ENCODE measurements around the gene CRACDL.

The CRACDL gene

DNA sequence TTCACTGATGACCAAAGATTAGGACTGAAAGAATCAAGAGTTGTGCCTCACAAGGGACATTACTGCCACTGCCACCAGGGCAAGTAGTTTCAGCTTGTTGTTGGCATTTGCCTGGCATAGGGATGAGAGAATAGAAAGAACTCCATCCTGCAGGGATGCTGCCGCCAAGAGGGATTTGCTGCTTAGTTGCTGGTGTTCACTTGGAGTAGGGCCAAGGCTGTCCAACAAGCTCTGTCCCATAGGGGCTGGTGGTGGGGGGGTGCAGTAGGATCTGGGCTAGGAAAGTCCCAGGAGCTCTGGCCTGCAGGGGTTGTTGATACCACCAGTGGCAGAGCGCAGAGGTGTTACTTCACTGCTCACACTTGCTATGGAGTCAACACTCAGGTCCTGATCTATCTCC, 120.2 kb downstream of the CRACDL start:
- no peak overlapping the region for H3K27ac ChIP-seq
- TF ChIP-seq, protein P1, sequence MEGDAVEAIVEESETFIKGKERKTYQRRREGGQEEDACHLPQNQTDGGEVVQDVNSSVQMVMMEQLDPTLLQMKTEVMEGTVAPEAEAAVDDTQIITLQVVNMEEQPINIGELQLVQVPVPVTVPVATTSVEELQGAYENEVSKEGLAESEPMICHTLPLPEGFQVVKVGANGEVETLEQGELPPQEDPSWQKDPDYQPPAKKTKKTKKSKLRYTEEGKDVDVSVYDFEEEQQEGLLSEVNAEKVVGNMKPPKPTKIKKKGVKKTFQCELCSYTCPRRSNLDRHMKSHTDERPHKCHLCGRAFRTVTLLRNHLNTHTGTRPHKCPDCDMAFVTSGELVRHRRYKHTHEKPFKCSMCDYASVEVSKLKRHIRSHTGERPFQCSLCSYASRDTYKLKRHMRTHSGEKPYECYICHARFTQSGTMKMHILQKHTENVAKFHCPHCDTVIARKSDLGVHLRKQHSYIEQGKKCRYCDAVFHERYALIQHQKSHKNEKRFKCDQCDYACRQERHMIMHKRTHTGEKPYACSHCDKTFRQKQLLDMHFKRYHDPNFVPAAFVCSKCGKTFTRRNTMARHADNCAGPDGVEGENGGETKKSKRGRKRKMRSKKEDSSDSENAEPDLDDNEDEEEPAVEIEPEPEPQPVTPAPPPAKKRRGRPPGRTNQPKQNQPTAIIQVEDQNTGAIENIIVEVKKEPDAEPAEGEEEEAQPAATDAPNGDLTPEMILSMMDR (IDR thresholded peaks at IDR 0.05), result no peak

DNA sequence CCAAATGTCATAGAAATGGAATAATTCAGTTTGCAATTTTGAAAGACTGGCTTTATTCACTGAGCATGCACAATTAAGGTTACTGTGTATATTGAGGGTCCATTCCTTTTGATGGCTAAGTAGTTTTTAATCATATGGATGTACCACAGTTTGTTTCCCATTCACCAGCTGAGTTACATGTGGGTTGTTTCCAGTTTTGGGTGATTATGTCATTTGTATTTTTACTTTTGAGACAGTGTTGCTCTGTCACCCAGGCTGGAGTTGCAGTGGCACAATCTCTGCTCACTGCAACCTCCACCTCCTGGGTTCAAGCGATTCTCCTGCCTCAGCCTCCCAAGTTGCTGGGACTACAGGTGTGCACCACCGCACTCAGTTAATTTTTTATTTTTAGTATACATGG, 124.3 kb downstream of the CRACDL start:
- DNase-seq (ENCODE audit: low spot score), result no peak
- Histone ChIP-seq H3K4me3 (no peak overlapping the region), H3K27ac (no peak overlapping the region)
- TF ChIP-seq, protein P1 (IDR thresholded peaks at IDR 0.05), result no peak

More for the DNA sequence above, 120.2 kb downstream of the CRACDL start:
- no peak overlapping the region for H3K4me3 ChIP-seq
- DNase-seq (ENCODE audit: low spot score), result peak; percentile 40

DNA sequence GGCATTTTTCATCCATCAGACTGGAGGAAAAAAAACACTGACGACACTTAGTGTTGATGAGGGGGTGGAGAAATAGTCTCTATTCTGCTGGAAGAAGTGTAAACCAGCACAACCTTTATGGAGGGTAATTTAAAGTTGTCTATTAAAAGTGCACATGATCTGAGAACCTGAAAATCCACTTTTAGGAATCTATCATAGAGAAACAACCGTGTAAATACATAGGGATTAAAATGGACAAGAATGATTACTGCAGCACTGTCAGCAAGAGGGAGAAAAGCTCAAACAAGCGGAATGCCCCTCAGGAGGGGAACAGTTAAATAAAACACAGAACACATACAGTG, 125.5 kb downstream of the CRACDL start:
- TF ChIP-seq, protein P1 (IDR thresholded peaks at IDR 0.05), result no peak
- DNase-seq (ENCODE audit: low spot score), result no peak
- no peak overlapping the region for H3K4me3 ChIP-seq
- H3K27ac ChIP-seq, result no peak overlapping the region

DNA sequence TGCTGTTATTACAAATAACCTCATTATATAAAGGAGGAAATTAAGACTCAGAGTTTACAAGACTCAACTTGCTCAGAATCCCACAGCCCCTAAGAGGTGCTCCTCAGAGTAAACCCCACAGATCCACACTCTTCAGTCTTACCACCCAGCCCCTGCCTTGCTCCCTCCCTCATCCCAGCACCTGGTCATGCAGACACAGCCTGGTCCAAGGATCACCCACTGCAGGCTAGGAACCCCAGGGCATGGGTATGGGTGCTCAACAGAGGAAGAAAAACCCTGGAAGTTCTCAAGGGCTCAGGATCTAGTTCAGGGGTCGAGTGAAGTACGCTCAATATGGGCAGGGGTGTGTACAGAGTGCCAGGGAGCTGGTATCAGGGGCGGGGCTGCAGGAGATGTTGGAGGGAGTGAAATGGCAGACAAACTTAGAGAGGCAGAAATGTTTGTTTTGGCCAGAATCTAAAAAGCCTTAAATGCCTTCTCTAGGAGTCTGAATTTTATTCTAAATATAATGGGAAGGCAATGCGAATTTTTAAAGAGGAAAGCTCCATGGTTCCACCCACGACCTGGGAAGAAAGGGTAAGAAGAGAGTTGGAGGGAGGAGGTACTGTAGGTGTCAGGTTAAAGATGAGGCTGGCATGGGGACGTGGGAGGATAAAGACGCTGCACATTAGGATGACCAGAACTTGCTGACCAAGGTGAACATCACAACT, 126.0 kb downstream of the CRACDL start:
- no peak overlapping the region for H3K4me3 ChIP-seq
- DNase-seq (ENCODE audit: low spot score), result peak; percentile 46
- TF ChIP-seq, protein P1 (IDR thresholded peaks at IDR 0.05), result no peak
- H3K27ac ChIP-seq, result peak overlapping the region in 1 of 2 donors; percentile 23

DNA sequence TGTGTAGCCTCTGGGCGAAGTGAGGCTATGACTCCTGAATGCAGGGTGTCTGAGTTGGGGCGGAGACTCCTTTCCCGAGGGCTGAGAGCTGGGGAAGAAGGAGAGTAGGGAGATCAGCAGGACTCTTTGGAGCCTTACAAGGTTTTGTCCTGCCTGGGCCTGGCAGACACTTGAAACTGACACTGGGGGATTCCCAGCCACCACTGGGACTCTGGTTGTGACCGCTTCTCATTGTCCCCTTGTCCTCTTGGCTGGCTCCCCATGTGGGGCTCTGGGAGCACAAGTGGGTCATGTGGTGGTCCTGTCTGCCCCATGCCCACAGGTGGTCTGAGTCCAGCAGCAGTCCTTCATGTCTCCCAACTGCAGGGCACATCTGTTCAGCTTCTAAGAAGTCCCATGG, 126.9 kb downstream of the CRACDL start:
- no peak overlapping the region for H3K4me3 ChIP-seq
- TF ChIP-seq, protein P1 (IDR thresholded peaks at IDR 0.05), result no peak
- H3K27ac ChIP-seq, result no peak overlapping the region
- DNase-seq (ENCODE audit: low spot score), result peak; percentile 55

GRCh38 chr2:98808546-98808945, 127.5 kb downstream of the CRACDL start:
- TF ChIP-seq, protein P1 (IDR thresholded peaks at IDR 0.05), result no peak
- DNase-seq (ENCODE audit: low spot score), result peak; percentile 40
- Histone ChIP-seq H3K27ac (no peak overlapping the region), H3K4me3 (no peak overlapping the region)

GRCh38 chr2:98807929-98808328, 128.1 kb downstream of the CRACDL start:
- Histone ChIP-seq H3K4me3 (no peak overlapping the region), H3K27ac (no peak overlapping the region)
- TF ChIP-seq, protein P1 (IDR thresholded peaks at IDR 0.05), result no peak
- no peak for DNase-seq (ENCODE audit: low spot score)

Measured in coronary artery (tissue), 2 donors.